Stimulated activated effector memory CD8-positive, alpha-beta T cell treated with anti-CD3 and anti-CD28 coated beads, Interleukin-12 subunit alpha, Interleukin-12 subunit beta, amount 100 ng/mL, for 72 hours (primary cell): ENCODE measurements around the gene LSM6.

Experiments
- ATAC-seq: fragments of 150-1000 bp; cut with Tn5 transposase; 2 replicates; pipeline ENCODE4 v1.10.0; 2021
- DNase-seq, 2 donors: peaks; one replicate each; pipeline ENCODE4 v3.0.0; 2021 to 2022; ENCODE audit warnings: low spot score in 2 of 2
- H3K27ac Mint-ChIP-seq: one replicate; pipeline ENCODE4 v1.8.0; 2022; ENCODE audit warnings: mild to moderate bottlenecking, mixed read lengths
- H3K36me3 Mint-ChIP-seq: one replicate; pipeline ENCODE4 v1.8.0; 2022; ENCODE audit warnings: mild to moderate bottlenecking, mixed read lengths
- H3K4me1 Mint-ChIP-seq: one replicate; pipeline ENCODE4 v1.8.0; 2022; ENCODE audit warnings: mixed read lengths
- H3K4me3 Mint-ChIP-seq: one replicate; pipeline ENCODE4 v1.8.0; 2022; ENCODE audit warnings: mild to moderate bottlenecking, mixed read lengths
- H3K9me3 Mint-ChIP-seq: one replicate; pipeline ENCODE4 v1.8.0; 2022; ENCODE audit warnings: mixed read lengths

Gene LSM6

GRCh38 chr4:146212781-146213180, 37.3 kb downstream of the LSM6 start:
- Mint-ChIP-seq H3K9me3 (no peaks in the 10 kb centered on the region), H3K4me3 (no peak overlapping the region), H3K36me3 (no peaks in the 10 kb centered on the region), H3K27ac (no peak overlapping the region), H3K4me1 (no peaks in the 10 kb centered on the region)
- no peak for DNase-seq
- ATAC-seq: no peak

- no peak for ATAC-seq
- DNase-seq: no peak
- Mint-ChIP-seq H3K4me3 (no peak within 1 kb of the TSS), H3K9me3 (no peaks in the 10 kb centered on the region), H3K36me3 (no peaks in the 10 kb centered on the region), H3K27ac (no peak within 1 kb of the TSS), H3K4me1 (no peaks in the 10 kb centered on the region)
These were observed 38.7 kb downstream of the LSM6 start, which contains the start of gene REELD1 for GRCh38 chr4:146214238-146214637. REELD1 (plus strand) TSS chr4:146214538; CDS start chr4:146216953, 2,415 bp downstream.

GRCh38 chr4:146222313-146222712, 46.8 kb downstream of the LSM6 start:
- H3K4me3 Mint-ChIP-seq: no peak overlapping the region
- no peaks in the 10 kb centered on the region for H3K9me3 Mint-ChIP-seq
- DNase-seq: no peak
- H3K27ac Mint-ChIP-seq: no peak overlapping the region
- no peaks in the 10 kb centered on the region for H3K4me1 Mint-ChIP-seq
- ATAC-seq: no peak
- H3K36me3 Mint-ChIP-seq: no peaks in the 10 kb centered on the region

- DNase-seq: no peak
- no peak overlapping the region for H3K27ac Mint-ChIP-seq
- H3K36me3 Mint-ChIP-seq: no peaks in the 10 kb centered on the region
- no peak for ATAC-seq
- no peak overlapping the region for H3K4me3 Mint-ChIP-seq
- H3K9me3 Mint-ChIP-seq: no peaks in the 10 kb centered on the region
- no peaks in the 10 kb centered on the region for H3K4me1 Mint-ChIP-seq
These were observed 48.9 kb downstream of the LSM6 start for GRCh38 chr4:146224326-146224966.

DNA sequence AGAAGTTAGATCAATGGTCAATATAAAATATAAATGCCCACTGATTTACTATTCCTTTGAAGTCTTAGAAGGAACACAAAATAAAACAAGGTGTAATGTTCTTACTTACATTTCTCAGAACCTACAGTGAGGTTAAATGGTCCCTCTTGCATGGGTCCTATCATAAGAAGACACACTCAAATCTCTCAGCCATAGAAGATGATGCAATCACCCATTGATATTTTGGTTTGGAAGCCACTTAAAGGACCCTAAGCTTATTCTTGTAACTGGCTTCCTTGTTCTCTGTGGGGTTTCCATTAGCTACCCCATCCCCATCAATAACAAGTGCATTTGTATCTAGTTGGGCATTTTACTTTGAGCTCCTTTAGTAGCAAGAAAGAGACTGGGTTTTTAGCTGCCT, 53.9 kb downstream of the LSM6 start:
- DNase-seq (no peak), ATAC-seq (no peak)
- Mint-ChIP-seq H3K9me3 (no peaks in the 10 kb centered on the region), H3K27ac (no peak overlapping the region), H3K4me3 (no peak overlapping the region), H3K4me1 (no peaks in the 10 kb centered on the region), H3K36me3 (no peaks in the 10 kb centered on the region)

DNA sequence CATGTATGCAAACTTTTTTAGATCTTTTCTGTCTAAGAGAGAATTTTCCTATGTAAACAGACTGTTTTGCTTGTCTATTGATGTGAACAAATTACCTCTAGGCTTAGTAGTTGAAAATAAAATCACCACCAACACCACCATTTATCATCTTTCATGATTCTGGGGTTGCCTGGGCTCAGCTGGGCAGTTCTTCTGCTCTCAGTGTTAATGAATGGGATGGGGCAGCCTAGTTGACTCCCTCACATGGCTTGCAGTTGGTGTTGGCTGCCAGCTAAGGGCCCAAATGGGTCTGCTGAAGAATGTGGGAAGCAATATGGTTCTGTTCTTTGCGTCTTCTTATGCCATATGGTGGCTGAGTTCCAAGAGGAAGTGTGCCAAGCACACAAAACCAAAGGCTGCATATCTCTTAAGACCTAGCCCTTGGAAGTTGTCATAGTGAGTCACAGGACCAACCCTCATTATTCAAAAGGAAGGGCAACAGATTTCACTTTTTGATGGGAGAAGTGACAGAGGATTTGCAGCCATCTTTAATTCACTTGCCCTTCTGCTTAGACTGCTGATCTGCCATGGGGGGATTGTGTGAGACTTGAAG, 56.7 kb downstream of the LSM6 start:
- H3K36me3 Mint-ChIP-seq: no peaks in the 10 kb centered on the region
- H3K4me3 Mint-ChIP-seq: no peak overlapping the region
- ATAC-seq: no peak
- DNase-seq: no peak
- no peaks in the 10 kb centered on the region for H3K4me1 Mint-ChIP-seq
- no peak overlapping the region for H3K27ac Mint-ChIP-seq
- H3K9me3 Mint-ChIP-seq: no peaks in the 10 kb centered on the region

DNA sequence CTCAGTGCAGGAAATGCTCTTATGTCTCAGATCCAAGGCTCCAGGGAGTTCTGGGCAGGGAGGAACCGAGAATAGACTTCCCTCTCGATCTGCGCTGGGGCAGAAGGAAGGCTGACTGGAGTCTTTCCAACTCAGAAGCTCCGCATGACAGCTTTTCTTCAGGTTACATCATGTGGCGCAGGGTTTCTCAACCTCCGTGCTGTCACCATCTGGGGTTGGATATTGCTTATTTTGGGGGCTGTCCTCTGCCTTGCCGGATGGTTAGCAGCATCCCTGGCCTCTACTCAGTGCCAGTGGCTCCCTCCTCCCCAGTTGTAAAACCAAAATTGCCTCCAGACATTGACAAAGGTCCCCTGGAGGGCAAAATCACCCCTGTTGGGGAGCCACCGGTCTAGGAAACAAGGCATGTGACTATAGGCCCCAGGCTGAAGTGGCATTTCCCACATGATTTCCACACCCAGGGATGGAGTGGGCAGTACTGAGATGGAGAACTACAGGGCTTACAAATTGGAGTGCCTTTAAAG, 60.2 kb downstream of the LSM6 start:
- Mint-ChIP-seq H3K27ac (no peak overlapping the region), H3K4me1 (no peaks in the 10 kb centered on the region), H3K4me3 (no peak overlapping the region), H3K9me3 (no peaks in the 10 kb centered on the region), H3K36me3 (no peaks in the 10 kb centered on the region)
- DNase-seq (no peak), ATAC-seq (no peak)

DNA sequence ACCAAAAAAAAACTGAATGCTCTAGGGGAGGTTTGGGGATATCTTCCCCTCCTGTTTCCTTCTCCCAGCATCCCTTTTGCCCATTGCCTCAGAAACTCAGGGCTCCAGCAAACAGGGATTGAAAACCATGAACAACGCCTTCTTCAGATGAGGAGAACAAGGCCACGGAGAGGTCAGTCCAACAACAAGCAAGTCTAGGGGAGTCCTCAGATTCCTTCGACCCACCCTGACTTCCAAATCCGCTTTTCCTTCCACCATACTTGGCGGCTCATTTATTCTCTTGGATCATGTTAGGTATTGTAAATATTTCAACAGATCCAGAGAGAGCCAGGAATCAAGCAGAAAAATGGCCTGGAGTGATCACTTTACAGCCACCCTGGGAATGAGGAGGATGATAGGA, 60.7 kb downstream of the LSM6 start:
- Mint-ChIP-seq H3K9me3 (no peaks in the 10 kb centered on the region), H3K27ac (no peak overlapping the region), H3K4me1 (no peaks in the 10 kb centered on the region), H3K36me3 (no peaks in the 10 kb centered on the region), H3K4me3 (no peak overlapping the region)
- DNase-seq (no peak), ATAC-seq (no peak)

- no peak overlapping the region for H3K27ac Mint-ChIP-seq
- H3K4me1 Mint-ChIP-seq: peaks cover 5% of the 10 kb centered on the region
- no peaks in the 10 kb centered on the region for H3K9me3 Mint-ChIP-seq
- DNase-seq (no peak), ATAC-seq (no peak)
- H3K36me3 Mint-ChIP-seq: no peaks in the 10 kb centered on the region
- no peak overlapping the region for H3K4me3 Mint-ChIP-seq
These were observed 61.6 kb downstream of the LSM6 start for GRCh38 chr4:146237092-146237491.

DNA sequence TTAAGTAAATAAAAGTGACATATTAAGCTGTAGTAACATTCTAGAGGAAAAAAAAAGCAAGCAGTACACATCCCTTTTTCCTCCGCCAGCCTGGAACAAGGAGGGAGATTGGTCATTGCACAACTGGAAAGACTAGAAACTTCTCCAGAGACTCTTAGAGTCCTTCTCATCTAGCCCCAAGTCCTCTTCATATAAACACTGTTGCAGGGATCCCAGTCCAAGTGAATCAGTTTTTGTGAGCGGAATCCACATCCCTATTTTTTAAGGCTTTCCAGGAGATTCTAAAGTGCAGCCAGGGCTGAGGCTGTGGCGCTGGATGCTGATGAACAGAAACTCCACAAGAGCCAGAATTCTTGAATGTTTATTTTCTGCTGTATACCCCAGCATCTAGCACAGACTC, 62.6 kb downstream of the LSM6 start:
- no peaks in the 10 kb centered on the region for H3K9me3 Mint-ChIP-seq
- no peak overlapping the region for H3K4me3 Mint-ChIP-seq
- no peak for ATAC-seq
- H3K4me1 Mint-ChIP-seq: peaks cover 8% of the 10 kb centered on the region
- no peak overlapping the region for H3K27ac Mint-ChIP-seq
- H3K36me3 Mint-ChIP-seq: no peaks in the 10 kb centered on the region
- no peak for DNase-seq
